Activated naive CD4-positive, alpha-beta T cell treated with anti-CD3 and anti-CD28 coated beads, Interleukin-2, amount 50 U/mL, for 72 hours (primary cell): ENCODE measurements around the gene FRMD4A. TPM values are rescaled to one million over a fixed set of nuclear protein-coding genes. Genes with fewer than 3 reads are reported as not detected.

Experiments used
- ATAC-seq, 2 donors: fragments of 150-1000 bp; cut with Tn5 transposase; 2 replicates each; pipeline ENCODE4 v1.10.0; 2021; ENCODE audit warnings: mild to moderate bottlenecking in 2 of 2, moderate library complexity in 2 of 2
- DNase-seq, 2 donors: peaks; one replicate each; pipeline ENCODE4 v3.0.0; 2021 to 2022; ENCODE audit warnings: low spot score in 2 of 2
- H3K27ac Mint-ChIP-seq, 2 donors: one replicate each; pipeline ENCODE4 v1.8.0; 2022; ENCODE audit warnings: mild to moderate bottlenecking in 2 of 2, mixed read lengths in 2 of 2
- H3K36me3 Mint-ChIP-seq, 2 donors: one replicate each; pipeline ENCODE4 v1.8.0; 2022; ENCODE audit warnings: mixed read lengths in 2 of 2
- H3K9me3 Mint-ChIP-seq, 2 donors: one replicate each; pipeline ENCODE4 v1.8.0; 2022; ENCODE audit warnings: mixed read lengths in 2 of 2
- total RNA-seq, 2 donors: library from RNA; stranded (reverse); gene quantifications; one replicate each; pipeline ENCODE4 v1.2.3, GENCODE V29; 2022

FRMD4A gene
- total RNA-seq, 2 donors from 2014 or later: 0.41 to 0.49 TPM

GRCh38 chr10:14312014-14312413 is 18.7 kb downstream of the FRMD4A start:
- no peak for ATAC-seq
- Mint-ChIP-seq H3K36me3 (no peaks in the 10 kb centered on the region), H3K9me3 (no peaks in the 10 kb centered on the region), H3K27ac (no peak overlapping the region)
- DNase-seq: no peak

- ATAC-seq (no peak), DNase-seq (no peak)
- Mint-ChIP-seq H3K36me3 (no peaks in the 10 kb centered on the region), H3K27ac (no peak overlapping the region), H3K9me3 (no peaks in the 10 kb centered on the region)
Measured at GRCh38 chr10:14311206-14311957, 19.3 kb downstream of the FRMD4A start.

- H3K9me3 Mint-ChIP-seq: no peaks in the 10 kb centered on the region
- ATAC-seq (no peak), DNase-seq (no peak)
- H3K36me3 Mint-ChIP-seq: no peaks in the 10 kb centered on the region
- no peak overlapping the region for H3K27ac Mint-ChIP-seq
Measured at GRCh38 chr10:14309593-14309992, 21.1 kb downstream of the FRMD4A start.

- no peak for ATAC-seq
- H3K9me3 Mint-ChIP-seq: no peaks in the 10 kb centered on the region
- H3K36me3 Mint-ChIP-seq: no peaks in the 10 kb centered on the region
Measured at GRCh38 chr10:14306190-14306589, 24.5 kb downstream of the FRMD4A start.

GRCh38 chr10:14304046-14304445 is 26.7 kb downstream of the FRMD4A start:
- ATAC-seq (no peak), DNase-seq (no peak)
- H3K27ac Mint-ChIP-seq: no peak overlapping the region
- no peaks in the 10 kb centered on the region for H3K9me3 Mint-ChIP-seq
- H3K36me3 Mint-ChIP-seq: no peaks in the 10 kb centered on the region

More at GRCh38 chr10:14306190-14306589, 24.5 kb downstream of the FRMD4A start:
- no peak overlapping the region for H3K27ac Mint-ChIP-seq
- no peak for DNase-seq

GRCh38 chr10:14302035-14302434 is 28.7 kb downstream of the FRMD4A start:
- H3K36me3 Mint-ChIP-seq: no peaks in the 10 kb centered on the region
- no peak overlapping the region for H3K27ac Mint-ChIP-seq
- DNase-seq: no peak
- ATAC-seq: no peak
- H3K9me3 Mint-ChIP-seq: no peaks in the 10 kb centered on the region

GRCh38 chr10:14299556-14299955 is 31.2 kb downstream of the FRMD4A start:
- no peak for DNase-seq
- no peaks in the 10 kb centered on the region for H3K9me3 Mint-ChIP-seq
- H3K36me3 Mint-ChIP-seq: no peaks in the 10 kb centered on the region
- no peak for ATAC-seq
- no peak overlapping the region for H3K27ac Mint-ChIP-seq

GRCh38 chr10:14296065-14296709 is 34.5 kb downstream of the FRMD4A start:
- Mint-ChIP-seq H3K9me3 (peaks cover 6 to 8% of the 10 kb centered on the region in 2 donors), H3K36me3 (peaks cover 1 to 7% of the 10 kb centered on the region in 2 donors), H3K27ac (no peak overlapping the region)
- ATAC-seq (no peak), DNase-seq (no peak)

- H3K9me3 Mint-ChIP-seq: peaks cover 8 to 12% of the 10 kb centered on the region in 2 donors
- no peak for ATAC-seq
- no peak overlapping the region for H3K27ac Mint-ChIP-seq
- H3K36me3 Mint-ChIP-seq: peaks cover 5 to 7% of the 10 kb centered on the region in 2 donors
- DNase-seq: no peak
Measured at GRCh38 chr10:14294347-14295059, 36.2 kb downstream of the FRMD4A start.

GRCh38 chr10:14293526-14293925 is 37.2 kb downstream of the FRMD4A start:
- no peak for DNase-seq
- peaks cover 8 to 12% of the 10 kb centered on the region in 2 donors for H3K9me3 Mint-ChIP-seq
- H3K36me3 Mint-ChIP-seq: peaks cover 5 to 7% of the 10 kb centered on the region in 2 donors
- no peak overlapping the region for H3K27ac Mint-ChIP-seq
- no peak for ATAC-seq

- Mint-ChIP-seq H3K36me3 (peaks cover 5 to 7% of the 10 kb centered on the region in 2 donors), H3K27ac (no peak overlapping the region), H3K9me3 (peaks cover 8 to 12% of the 10 kb centered on the region in 2 donors)
- no peak for DNase-seq
- no peak for ATAC-seq
Measured at GRCh38 chr10:14291296-14291695, 39.4 kb downstream of the FRMD4A start.

- DNase-seq (no peak), ATAC-seq (no peak)
- Mint-ChIP-seq H3K36me3 (peaks cover 0 to 2% of the 10 kb centered on the region in 2 donors), H3K9me3 (peaks cover 6 to 8% of the 10 kb centered on the region in 2 donors), H3K27ac (no peak overlapping the region)
Measured at GRCh38 chr10:14285941-14286560, 44.7 kb downstream of the FRMD4A start.

- DNase-seq: no peak
- no peaks in the 10 kb centered on the region for H3K36me3 Mint-ChIP-seq
- peaks cover 4 to 5% of the 10 kb centered on the region in 2 donors for H3K9me3 Mint-ChIP-seq
- no peak for ATAC-seq
- no peak overlapping the region for H3K27ac Mint-ChIP-seq
Measured at GRCh38 chr10:14282276-14282675, 48.4 kb downstream of the FRMD4A start.

GRCh38 chr10:14278533-14278932 is 52.2 kb downstream of the FRMD4A start:
- ATAC-seq (no peak), DNase-seq (no peak)
- H3K36me3 Mint-ChIP-seq: no peaks in the 10 kb centered on the region
- peaks cover 0 to 4% of the 10 kb centered on the region in 2 donors for H3K9me3 Mint-ChIP-seq
- no peak overlapping the region for H3K27ac Mint-ChIP-seq

- H3K9me3 Mint-ChIP-seq: no peaks in the 10 kb centered on the region
- ATAC-seq (no peak), DNase-seq (no peak)
- no peak overlapping the region for H3K27ac Mint-ChIP-seq
- H3K36me3 Mint-ChIP-seq: no peaks in the 10 kb centered on the region
Measured at GRCh38 chr10:14276210-14276609, 54.5 kb downstream of the FRMD4A start.

- ATAC-seq: no peak
Measured at GRCh38 chr10:14271621-14272020, 59.1 kb downstream of the FRMD4A start.

GRCh38 chr10:14270370-14270769 is 60.4 kb downstream of the FRMD4A start:
- Mint-ChIP-seq H3K36me3 (no peaks in the 10 kb centered on the region), H3K27ac (no peak overlapping the region), H3K9me3 (no peaks in the 10 kb centered on the region)
- ATAC-seq (no peak), DNase-seq (no peak)

More at GRCh38 chr10:14271621-14272020, 59.1 kb downstream of the FRMD4A start:
- H3K9me3 Mint-ChIP-seq: no peaks in the 10 kb centered on the region
- H3K36me3 Mint-ChIP-seq: no peaks in the 10 kb centered on the region
- H3K27ac Mint-ChIP-seq: no peak overlapping the region
- DNase-seq: no peak
